SIG-M5 (cell line): ENCODE measurements around the gene TTC5.
"Not testable (repeated sequence)": the region's sequence is repeated elsewhere in the genome, so short reads cannot be mapped to it uniquely, and the experiment has no call there.

Experiments used
- DNase-seq: peaks from one replicate; lab custom pipeline; 2025; lab: John Stamatoyannopoulos, UW

The TTC5 gene, protein sequence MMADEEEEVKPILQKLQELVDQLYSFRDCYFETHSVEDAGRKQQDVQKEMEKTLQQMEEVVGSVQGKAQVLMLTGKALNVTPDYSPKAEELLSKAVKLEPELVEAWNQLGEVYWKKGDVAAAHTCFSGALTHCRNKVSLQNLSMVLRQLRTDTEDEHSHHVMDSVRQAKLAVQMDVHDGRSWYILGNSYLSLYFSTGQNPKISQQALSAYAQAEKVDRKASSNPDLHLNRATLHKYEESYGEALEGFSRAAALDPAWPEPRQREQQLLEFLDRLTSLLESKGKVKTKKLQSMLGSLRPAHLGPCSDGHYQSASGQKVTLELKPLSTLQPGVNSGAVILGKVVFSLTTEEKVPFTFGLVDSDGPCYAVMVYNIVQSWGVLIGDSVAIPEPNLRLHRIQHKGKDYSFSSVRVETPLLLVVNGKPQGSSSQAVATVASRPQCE

DNA sequence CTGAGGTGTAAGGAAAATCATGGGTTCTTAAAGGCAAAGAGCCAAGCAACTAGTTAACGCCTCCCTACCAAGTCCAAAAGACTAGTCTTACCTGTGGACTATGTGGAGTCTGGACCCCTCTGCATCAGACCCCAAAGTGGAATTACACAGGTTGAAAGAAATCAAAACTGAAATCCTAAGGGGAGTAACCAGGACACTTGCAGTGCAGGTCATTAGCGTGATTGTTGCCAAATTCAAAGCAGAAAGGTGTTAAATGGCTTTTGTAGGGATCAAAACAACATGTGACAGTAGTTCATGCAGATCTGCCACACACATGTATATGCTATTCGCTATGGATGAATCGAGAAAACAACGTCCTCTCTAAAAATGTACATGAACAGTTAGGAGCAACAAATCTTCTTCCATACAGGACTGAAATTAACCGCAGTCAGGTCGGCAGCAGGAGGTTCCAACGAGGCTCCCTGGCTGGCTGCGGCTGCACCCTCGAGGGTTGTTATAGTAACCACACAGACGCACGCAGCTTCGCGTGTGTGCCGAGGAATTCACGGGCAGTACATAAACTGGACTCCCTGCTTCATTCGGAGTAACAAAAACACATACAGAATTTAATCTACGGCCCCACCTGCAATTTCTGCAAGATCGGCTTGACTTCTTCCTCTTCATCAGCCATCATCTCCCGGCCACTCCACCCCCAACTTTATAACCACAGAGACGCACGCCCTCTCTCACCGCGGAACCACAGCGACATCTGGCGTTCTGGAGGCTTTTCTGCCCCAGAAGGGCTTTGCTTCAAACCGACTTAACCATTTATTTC, at the start of gene TTC5:
Gene TTC5 (minus strand): TSS at position 687 of the 814 bp plus-strand sequence. CDS start 14 bp downstream, at position 673.
- peak; percentile 5 for DNase-seq

DNA sequence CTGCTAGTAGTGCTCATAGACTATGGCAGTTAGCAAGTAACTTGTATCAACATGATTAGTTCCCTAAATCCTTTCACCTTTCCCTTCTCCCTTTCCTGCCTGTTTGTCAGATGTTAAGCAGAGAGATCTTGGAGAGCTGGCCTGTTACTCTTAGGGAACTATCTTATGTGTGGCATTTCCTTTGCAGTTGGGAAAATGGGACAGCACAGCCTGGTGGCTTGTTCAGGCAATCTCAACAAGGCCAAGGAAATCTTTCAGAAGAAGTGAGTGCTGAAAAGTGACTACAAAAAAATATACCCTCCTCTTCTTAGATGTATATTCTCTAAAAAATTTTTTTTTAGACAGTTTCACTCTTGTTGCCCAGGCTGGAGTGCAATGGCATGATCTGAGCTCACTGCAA, 45.1 kb upstream of the TTC5 start:
- DNase-seq, result no peak

DNA sequence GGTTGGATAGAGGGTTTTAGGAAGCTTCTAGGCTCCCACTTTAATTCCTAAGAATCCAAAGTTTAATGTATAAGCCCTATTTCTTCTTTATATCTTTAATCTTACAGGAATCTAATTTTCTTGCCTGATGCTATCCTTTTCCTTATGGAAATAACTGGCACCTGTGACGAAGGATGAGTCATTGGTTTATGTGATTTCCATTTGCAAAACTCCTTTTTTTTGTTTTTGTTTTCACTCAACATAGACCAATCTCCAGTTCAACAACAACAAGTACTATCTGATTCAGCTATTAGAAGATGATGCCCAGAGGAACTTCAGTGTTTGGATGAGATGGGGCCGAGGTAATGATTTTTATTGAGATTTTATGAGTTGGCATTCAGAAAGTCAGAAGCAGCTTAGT, 44.5 kb upstream of the TTC5 start:
- DNase-seq, result no peak

DNA sequence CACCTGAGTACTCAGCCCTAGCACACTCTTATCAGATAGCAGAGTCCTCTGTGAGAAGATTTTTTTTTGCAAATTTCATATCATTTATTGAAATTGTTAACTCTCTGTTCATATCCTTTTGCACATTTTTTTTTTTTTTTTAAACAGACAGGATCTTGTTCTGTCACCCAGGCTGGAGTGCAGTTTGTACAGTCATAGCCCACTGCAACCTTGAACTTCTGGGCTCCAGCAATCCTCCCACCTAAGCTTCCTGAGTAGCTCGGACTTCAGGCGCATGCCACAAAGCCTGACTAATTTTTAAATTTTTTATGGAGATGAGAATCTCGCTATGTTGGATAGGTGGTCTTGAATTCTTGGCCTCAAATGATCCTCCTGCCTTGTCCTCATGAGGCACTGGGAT, 42.0 kb upstream of the TTC5 start:
- no peak for DNase-seq

DNA sequence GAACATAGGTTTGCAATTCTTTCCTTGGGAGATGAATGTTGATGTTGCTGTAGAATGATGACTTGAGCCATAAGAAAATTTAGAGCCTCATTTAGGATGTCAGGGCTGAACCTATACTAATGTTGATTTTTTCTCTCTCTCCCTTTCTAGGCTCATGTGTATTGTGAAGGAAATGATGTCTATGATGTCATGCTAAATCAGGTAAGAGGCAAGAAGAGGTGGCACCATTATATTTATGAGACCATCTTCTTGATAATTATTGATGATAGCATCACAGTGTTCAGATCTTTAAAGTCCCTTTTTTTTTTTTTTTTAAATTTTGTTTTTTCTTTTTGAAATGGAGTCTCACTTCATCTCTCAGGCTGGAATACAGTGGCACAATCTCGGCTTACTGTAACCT, 41.0 kb upstream of the TTC5 start:
- DNase-seq, result no peak

DNA sequence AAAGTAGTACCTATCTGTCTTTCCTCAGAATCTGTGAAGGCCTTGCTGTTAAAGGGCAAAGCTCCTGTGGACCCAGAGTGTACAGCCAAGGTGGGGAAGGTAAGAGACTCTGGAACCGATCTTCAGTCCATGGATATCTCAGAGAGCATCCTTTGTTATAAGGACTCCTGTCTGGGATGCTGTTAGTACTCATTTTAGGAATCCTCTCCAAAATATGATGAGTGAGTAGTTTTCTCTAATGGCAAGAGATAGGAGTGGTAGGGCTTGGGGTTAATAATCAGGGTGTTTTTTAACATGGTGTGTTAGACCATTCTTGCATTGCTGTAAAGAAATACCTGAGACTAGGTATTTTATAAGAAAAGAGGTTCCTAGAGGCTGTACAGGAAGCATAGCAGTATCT, 39.6 kb upstream of the TTC5 start:
- DNase-seq, result no peak

DNA sequence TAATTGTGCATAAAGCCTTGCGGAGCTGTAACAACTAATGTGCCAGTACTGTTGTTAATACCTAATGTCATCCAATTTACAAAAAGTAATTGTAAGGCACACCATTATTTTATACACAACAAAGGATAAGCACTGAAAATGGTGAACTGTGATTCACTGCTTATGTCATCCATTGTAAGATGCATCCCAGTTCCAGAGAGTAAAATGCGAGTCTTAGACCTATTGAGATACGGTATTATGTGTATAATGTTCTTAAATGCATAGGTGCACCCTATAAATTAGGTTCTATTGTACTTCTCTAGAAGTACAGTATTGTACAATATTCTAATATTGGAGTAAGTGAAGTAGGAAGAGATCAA, 38.1 kb upstream of the TTC5 start:
- DNase-seq, result no peak

DNA sequence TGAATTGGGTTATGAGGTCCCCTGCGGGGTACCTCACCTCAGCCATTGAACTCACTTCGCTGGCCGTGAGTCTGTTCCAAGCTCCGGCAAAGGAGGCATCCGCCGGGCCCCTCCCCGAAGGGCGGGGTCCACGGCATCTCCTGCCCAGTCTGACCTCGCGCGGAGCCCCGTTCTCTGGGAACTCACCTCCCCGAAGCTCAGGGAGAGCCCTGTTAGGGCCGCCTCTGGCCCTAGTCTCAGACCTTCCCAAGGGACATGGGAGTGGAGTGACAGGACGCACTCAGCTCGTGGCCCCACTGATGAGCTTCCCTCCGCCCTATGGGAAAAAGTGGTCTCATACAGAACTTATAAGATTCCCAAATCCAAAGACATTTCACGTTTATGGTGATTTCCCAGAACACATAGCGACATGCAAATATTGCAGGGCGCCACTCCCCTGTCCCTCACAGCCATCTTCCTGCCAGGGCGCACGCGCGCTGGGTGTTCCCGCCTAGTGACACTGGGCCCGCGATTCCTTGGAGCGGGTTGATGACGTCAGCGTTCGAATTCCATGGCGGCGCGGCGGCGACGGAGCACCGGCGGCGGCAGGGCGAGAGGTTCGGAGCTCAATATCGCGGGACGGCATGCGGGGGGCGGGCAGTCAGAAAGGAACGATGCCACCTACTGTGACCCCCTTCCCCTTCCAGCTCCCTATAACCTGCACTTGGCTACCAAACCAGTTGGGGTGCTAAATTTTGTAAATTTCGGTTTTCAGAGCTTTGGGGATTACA, 37.5 kb upstream of the TTC5 start, which contains the start of gene PARP2:
Gene PARP2 (plus strand): TSS at position 544 of the 770 bp plus-strand sequence. CDS start 7 bp downstream, at position 551.
- peak; percentile 94 for DNase-seq

DNA sequence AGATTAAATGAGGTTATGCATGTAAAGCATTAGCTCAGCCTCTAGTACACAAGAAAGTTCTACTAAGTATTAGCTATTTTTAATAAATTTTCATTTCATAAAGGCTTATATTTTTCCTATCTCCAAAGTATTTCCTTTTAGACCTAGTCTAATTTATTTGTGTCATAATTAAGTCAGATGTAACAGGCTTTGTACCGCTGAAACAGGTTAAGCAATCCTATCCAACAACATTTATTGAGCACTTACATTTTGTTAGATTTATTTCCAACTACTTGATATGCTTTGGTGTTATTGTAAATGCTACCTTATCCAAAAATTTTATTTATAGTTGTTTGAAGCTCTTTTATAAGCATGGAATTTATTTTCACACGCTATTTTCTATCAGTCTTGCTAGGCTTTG, 35.9 kb upstream of the TTC5 start:
- no peak for DNase-seq

DNA sequence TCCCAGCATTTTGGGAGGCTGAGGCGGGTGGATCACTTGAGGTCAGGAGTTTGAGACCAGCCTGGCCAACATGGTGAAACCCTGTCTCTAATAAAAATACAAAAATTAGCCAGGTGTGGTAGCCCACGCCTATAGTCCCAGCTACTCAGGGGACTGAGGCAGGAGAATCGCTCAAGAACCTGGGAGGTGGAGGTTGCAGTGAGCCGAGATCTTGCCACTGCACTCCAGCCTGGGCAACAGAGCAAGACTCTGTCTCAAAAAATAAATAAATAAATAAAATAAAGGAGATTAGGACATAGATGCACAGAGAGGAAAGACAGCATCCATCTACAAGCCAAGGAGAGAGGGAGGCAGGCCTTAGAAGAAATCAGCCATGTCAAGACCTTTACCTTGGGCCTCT, 35.3 kb upstream of the TTC5 start:
- DNase-seq, result not testable (repeated sequence)

DNA sequence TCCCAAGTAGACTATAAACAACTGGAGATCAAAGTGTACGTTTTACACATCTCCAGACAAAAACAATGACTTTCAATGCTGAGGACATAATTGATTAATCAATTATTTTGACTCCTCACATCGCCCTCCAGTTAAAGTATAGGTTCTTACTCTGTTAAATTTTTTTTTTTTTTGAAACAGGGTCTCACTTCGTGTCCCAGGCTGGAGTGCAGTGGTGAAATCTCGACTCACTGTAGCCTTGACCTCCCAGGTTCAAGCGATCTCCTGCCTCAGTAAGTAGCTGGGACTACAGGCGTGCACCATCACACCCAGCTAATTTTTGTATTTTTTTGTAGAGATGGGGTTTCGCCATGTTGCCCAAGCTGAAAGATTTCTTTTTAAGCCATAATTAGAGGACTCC, 28.3 kb upstream of the TTC5 start:
- no peak for DNase-seq

DNA sequence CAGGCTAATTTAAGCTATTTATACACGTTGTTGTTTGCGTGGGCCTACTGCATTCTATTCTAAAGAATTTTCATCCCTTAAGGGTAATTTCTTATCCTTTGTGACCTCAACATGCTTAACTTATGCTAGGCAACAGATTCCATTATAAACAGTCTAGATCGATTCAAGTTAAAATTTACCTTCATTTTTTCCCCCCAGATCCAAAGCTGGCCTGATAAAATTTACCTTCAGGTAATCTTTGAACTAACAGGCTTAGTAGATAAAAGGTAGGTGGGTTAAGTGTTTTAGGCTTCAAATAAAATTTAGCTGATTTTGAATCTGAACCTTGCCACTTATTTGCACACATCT, 27.7 kb upstream of the TTC5 start:
- DNase-seq, result no peak

DNA sequence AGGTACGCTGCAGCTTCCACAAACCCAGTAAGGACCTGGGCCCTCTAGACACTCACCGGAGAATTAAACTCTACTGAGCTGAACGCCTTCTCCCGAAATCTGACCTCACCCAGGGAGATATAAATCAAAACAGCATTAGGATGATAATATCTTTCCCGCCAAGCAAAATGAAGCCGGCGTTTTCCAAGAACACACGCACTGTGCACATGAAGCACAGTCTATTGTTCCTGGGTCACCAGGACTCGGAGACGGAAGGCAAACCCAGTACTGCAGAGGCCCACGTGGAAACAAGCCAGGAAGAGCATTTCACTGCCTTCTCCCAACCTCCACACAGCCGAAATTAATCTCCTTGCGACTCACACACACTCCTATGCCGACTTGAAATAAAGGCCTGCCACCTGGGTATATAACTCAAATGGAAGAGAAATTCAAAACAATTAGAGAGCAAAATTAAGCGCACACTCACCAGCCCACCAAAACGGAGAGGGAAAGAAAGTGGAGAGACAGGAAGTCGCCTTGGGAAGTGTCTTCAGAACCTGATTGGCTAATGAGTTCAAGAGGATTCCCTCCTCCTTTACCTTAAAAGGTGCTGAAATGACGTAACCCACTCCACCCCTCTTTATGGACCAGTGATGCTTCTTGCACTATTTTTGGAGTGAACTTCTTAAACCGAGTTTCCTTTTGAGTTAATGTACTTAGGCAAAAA, 27.2 kb upstream of the TTC5 start, which contains the start of gene CCNB1IP1:
Gene CCNB1IP1 (minus strand): TSS at position 492 of the 706 bp plus-strand sequence. CDS start 16,756 bp downstream, outside the sequence.
- peak; percentile 67 for DNase-seq

DNA sequence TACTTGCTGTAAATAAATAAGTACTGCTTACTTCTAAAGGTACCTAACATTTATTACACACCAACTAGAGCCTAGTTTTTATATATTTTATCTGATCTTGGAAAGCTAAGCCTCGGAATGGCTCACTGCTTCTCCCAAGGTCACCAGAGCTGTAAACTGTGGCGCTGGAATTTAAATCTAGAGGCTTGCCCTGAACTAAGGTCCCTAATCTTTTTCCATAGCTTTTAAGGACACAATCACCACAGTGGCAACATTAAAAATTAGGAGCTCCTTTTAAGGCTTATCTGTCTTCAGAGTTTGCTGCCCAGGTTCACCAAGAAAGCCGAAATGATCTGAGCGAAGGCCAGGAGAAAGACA, 26.7 kb upstream of the TTC5 start:
- no peak for DNase-seq

DNA sequence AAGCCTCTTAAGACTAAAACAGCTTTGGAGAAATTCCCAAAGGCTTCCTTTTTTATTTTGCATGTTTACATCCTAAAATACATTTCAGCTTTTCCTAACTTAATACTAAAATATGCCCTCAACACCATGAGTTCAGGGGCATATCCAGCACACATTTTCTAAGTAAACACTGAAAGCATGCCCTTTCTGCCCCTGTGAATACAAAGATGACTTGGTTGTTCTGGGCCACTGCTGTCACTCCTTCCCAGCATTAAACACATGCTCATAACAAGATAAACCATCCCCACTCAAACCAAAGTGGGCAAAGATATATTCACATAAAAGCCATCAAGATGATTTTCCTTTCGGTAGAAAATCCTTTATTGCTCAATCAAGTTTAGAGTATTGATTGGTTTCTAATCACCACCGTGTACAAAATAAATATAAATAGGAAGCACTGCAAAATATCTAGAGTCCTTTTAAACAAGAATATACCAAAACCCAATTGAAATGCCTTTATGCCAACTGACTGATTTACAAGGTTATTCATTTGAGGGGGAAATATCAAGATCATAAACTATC, 25.4 kb upstream of the TTC5 start:
- DNase-seq, result no peak

DNA sequence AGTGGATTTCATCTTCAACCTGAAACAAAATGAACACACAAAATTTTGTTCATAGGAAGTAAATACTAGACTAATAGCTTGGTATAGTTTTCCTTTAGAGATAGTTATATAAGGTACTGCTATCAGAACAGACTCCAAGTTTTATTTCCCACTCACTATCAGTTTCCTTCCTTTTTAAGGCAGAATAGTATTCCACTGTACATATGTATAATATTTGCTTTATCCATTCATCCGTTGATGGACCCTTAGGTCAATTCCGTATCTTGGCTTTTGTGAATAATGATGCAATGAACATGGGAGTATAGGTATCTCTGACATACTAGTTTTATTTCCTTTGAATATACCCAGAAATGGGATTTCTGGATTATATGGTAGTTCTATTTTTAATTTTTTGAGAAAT, 23.6 kb upstream of the TTC5 start:
- no peak for DNase-seq

DNA sequence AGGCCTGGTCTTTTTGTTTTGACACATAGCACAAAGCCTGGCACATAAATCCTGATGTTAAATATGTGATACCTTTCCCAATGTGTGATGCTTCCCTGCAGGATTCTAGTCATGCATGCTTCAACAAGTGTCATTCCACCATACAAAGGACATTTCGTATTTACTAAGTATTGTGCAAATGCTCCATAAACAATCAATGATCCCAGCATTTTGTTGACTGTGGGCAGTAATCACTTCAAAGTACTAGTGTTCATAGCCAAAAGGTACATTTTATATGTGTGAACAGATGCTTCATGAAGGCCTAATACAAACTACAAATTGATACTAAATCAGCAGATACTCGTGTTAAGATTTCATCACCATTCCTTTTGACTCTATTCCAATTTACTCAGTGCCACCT, 23.0 kb upstream of the TTC5 start:
- no peak for DNase-seq

DNA sequence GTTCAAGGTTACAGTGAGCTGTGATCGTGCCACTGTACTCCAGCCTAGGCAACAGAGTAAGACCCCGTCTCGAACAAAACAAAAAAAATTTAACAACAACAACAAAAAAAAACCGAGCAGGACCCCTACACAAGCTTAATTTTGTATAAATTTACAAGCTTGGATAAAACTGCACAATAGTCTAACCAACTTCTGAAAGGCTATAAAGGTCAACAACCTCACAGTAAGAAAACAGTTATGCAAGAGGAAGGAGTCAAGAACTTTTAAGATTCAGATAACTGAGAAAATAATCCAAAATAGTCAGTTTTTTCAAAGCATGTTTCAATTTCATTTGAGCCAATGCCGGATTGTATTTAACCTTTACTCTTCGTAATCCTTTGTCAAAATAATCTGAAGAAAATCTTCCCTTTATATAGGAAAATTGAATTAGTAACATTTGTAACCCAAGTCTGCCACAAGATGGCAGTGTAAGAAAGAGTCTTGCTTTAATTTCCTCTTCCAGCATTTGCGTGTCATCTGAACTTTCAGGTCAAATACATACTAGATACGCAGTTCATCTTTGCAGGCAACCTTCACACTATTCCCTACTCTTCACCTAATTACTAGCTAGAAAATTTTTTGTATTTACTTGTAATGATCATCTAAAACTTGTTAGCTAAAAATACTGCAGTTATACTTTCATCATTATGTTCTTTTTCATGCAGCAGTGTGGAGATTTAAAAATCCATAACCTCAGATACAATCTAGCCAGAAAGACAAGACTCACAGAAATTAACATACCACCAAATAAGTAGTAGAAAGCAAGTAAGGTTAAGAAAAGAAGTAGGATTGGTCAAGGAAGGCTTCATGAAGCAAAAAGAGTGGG, 21.5 kb upstream of the TTC5 start:
- peak; percentile 3 for DNase-seq

DNA sequence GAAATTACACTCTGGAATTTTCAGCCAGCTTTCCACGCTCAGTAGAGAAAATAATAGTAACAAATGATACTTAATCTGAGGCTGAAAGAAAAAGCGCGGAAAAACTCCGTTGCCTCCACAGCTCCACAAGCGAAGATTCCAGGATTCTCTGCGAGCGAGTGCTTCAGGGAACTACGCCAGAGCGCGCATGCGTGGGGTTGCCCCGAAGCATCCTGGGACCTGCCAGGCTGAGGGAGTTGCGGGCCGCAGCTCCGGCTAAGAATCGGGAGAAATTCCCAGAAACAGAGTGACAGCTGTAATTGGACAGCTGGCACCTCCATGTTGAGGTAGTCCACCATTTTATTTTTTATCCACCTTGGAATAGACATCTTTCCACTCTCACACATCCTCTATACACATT, 12.0 kb upstream of the TTC5 start:
- DNase-seq, result no peak

DNA sequence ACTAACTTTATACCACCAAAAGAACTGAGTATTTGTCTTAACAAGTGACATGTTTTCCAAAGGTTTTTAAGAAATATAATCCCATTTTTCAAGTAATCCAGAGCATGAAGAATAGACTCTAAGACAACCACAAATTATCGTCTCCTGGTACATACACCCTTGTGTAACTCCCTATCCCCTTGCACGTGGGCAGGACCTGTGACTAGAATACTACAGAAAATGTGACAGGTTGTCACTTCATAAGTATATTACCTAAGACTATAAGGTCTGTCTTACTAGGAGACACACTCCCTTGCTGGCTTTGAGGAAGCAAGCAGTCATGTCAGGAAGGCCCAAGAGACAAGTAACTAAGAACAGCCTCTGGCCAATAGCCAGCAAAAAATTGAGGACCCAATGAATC, 8.3 kb upstream of the TTC5 start:
- DNase-seq, result no peak

DNA sequence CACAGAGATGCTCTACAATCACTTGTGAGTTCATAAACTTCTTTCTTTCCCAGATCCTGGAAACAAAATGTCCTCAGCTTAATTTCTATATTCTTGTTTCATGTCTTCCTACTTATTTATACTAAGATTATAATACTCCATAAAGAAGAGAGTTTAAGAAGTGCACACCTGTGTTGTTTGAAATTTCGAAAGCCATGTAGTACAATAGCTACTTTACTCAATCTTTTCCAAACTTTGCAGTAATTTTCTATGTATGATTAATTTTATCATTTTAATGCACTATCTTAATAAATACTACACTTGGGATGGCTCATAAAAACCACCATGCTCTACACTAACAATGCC, 300 bp upstream of the TTC5 start:
- no peak for DNase-seq
